Liver (tissue), 9 donors: Measurements from ENCODE around the gene TPST2. TPM values are rescaled to one million over a fixed set of nuclear protein-coding genes. Genes with fewer than 3 reads are reported as not detected.

Source experiments
- DNase-seq: peaks from one replicate; pipeline ENCODE4 v3.0.0-alpha.2; 2017; ENCODE audit warnings: low spot score
- H3K27ac ChIP-seq, 2 donors: one replicate each; pipeline ENCODE4 v1.7.0; 2013; ENCODE audit warnings: inconsistent platforms in 2 of 2, low read length in 2 of 2, control low read depth in 1 of 2, low read depth in 1 of 2, mild to moderate bottlenecking in 1 of 2
- H3K27me3 ChIP-seq, 4 donors: one replicate each; pipeline versions ENCODE4 v1.6.1 to v1.7.0; 2013; ENCODE audit warnings: low read length in 3 of 4, inconsistent platforms in 1 of 4, mild to moderate bottlenecking in 1 of 4, moderate library complexity in 1 of 4; ENCODE audit not compliant: control insufficient read depth in 4 of 4, insufficient read depth in 4 of 4
- H3K36me3 ChIP-seq, 4 donors: one replicate each; pipeline versions ENCODE4 v1.6.1 to v1.7.0; 2013; ENCODE audit warnings: low read length in 3 of 4, mild to moderate bottlenecking in 3 of 4, low read depth in 1 of 4, moderate library complexity in 1 of 4; ENCODE audit not compliant: control insufficient read depth in 4 of 4, insufficient read depth in 3 of 4
- H3K4me1 ChIP-seq, 4 donors: one replicate each; pipeline versions ENCODE4 v1.6.1 to v1.7.0; 2013; ENCODE audit warnings: low read length in 3 of 4, mild to moderate bottlenecking in 3 of 4, moderate library complexity in 1 of 4; ENCODE audit not compliant: control insufficient read depth in 4 of 4, insufficient read depth in 4 of 4
- H3K4me3 ChIP-seq, 3 donors: one replicate each; pipeline versions ENCODE4 v1.6.1 to v1.7.0; 2013; ENCODE audit warnings: low read length in 3 of 3, control low read depth in 1 of 3, low read depth in 1 of 3, mild to moderate bottlenecking in 1 of 3
- H3K9ac ChIP-seq, 2 donors: one replicate each; pipeline ENCODE4 v1.7.0; 2013; ENCODE audit warnings: low read length in 2 of 2, mild to moderate bottlenecking in 2 of 2, moderate library complexity in 2 of 2, control low read depth in 1 of 2, low read depth in 1 of 2
- H3K9me3 ChIP-seq, 4 donors: one replicate each; pipeline versions ENCODE4 v1.6.1 to v1.7.0; 2013; ENCODE audit warnings: low read length in 3 of 4; ENCODE audit not compliant: control insufficient read depth in 4 of 4
- EGR1 ChIP-seq, 2 donors: IDR thresholded peaks; 2 replicates each; pipeline ENCODE4 v1.6.1; 2016 to 2018; ENCODE audit warnings: antibody characterized with exemption in 2 of 2, low read depth in 2 of 2
- FOXA1 ChIP-seq: IDR thresholded peaks from 2 replicates; pipeline ENCODE4 v1.6.1; 2016; ENCODE audit warnings: antibody characterized with exemption
- FOXA2 ChIP-seq: IDR thresholded peaks from 2 replicates; pipeline ENCODE4 v1.6.1; 2016; ENCODE audit warnings: antibody characterized with exemption
- GABPA ChIP-seq, 2 donors: IDR thresholded peaks in 1 of 2; conservative IDR thresholded peaks in 1 of 2; 2 replicates each; pipeline ENCODE4 v1.6.1; 2016; ENCODE audit warnings: antibody characterized with exemption in 2 of 2, mild to moderate bottlenecking in 1 of 2, moderate library complexity in 1 of 2
- HNF4A ChIP-seq, 2 donors: conservative IDR thresholded peaks; 2 replicates each; pipeline ENCODE4 v1.6.1; 2016; ENCODE audit warnings: antibody characterized with exemption in 2 of 2, mild to moderate bottlenecking in 2 of 2
- HNF4G ChIP-seq: IDR thresholded peaks from 2 replicates; pipeline ENCODE4 v1.6.1; 2016; ENCODE audit warnings: antibody characterized with exemption
- JUND ChIP-seq, 2 donors: IDR thresholded peaks; 2 replicates each; pipeline ENCODE4 v1.6.1; 2016; ENCODE audit warnings: antibody characterized with exemption in 2 of 2
- NR2F2 ChIP-seq: IDR thresholded peaks from 2 replicates; pipeline ENCODE4 v1.6.1; 2016; ENCODE audit warnings: antibody characterized with exemption
- RAD21 ChIP-seq, 2 donors: IDR thresholded peaks; 2 replicates each; pipeline ENCODE4 v1.6.1; 2016; ENCODE audit warnings: antibody characterized with exemption in 2 of 2, mild to moderate bottlenecking in 2 of 2
- RXRA ChIP-seq, 2 donors: IDR thresholded peaks; 2 replicates each; pipeline ENCODE4 v1.6.1; 2017 to 2018; ENCODE audit warnings: antibody characterized with exemption in 2 of 2, mild to moderate bottlenecking in 1 of 2
- SP1 ChIP-seq: IDR thresholded peaks from 2 replicates; pipeline ENCODE4 v1.6.1; 2018; ENCODE audit warnings: antibody characterized with exemption, mild to moderate bottlenecking
- TAF1 ChIP-seq: conservative IDR thresholded peaks from 2 replicates; pipeline ENCODE4 v1.6.1; 2016; ENCODE audit warnings: antibody characterized with exemption, mild to moderate bottlenecking
- YY1 ChIP-seq: IDR thresholded peaks from 2 replicates; pipeline ENCODE4 v1.6.1; 2016; ENCODE audit warnings: antibody characterized with exemption, mild to moderate bottlenecking
- WGBS: extraction: QIAGEN DNeasy Blood & Tissue Kit; methylation state at CpG from one replicate; pipeline ENCODE4 v1.1.7; 2013; 5-methylcytosine and 5-hydroxymethylcytosine counted together
- polyA plus RNA-seq, 2 donors: library from polyadenylated mRNA; stranded (reverse) in 1 of 2; unstranded in 1 of 2; fragments of 200-250 nt in 1 of 2; fragments of >200 nt in 1 of 2; fragmentation: Nextera tagmentation in 1 of 2; extraction: Ambion mirVana in 1 of 2; gene quantifications; one replicate each; pipeline versions ENCODE4 v1.2.1 to v1.2.3, GENCODE V29; 2013 to 2015
- total RNA-seq, 2 donors: library from RNA; depleted of rRNA; stranded (reverse); fragments of >200 nt; gene quantifications; one replicate each; pipeline ENCODE4 v1.2.3, GENCODE V29; 2014
- TF ChIP-seq, protein P1 (sequence below): fragments of 150-350 bp; IDR thresholded peaks from 2 replicates; pipeline ENCODE4 v1.5.1; 2017; ENCODE audit warnings: improper control_type of control experiment, low read depth, low read length; ENCODE audit not compliant: missing input control
- TF ChIP-seq, protein P2 (sequence below): IDR thresholded peaks from 2 replicates; pipeline ENCODE4 v1.6.1; 2016; ENCODE audit warnings: antibody characterized with exemption
- TF ChIP-seq, protein P3 (sequence below): IDR thresholded peaks from 2 replicates; pipeline ENCODE4 v1.6.1; 2016; ENCODE audit warnings: antibody characterized with exemption
- TF ChIP-seq, protein P4 (sequence below): IDR thresholded peaks from 2 replicates; pipeline ENCODE4 v1.6.1; 2016; ENCODE audit warnings: antibody characterized with exemption, mild to moderate bottlenecking
- TF ChIP-seq, protein P5 (sequence below): IDR thresholded peaks from 2 replicates; pipeline ENCODE4 v1.6.1; 2016; ENCODE audit warnings: antibody characterized with exemption
- donor health status: healthy.
- donor health status: healthy.
- donor health status: healthy.
- donor health status: healthy.
- donor health status: healthy.

The TPST2 gene
- total and polyA plus RNA-seq, 4 donors: 33.3 to 109 (median 69.7) TPM

DNA sequence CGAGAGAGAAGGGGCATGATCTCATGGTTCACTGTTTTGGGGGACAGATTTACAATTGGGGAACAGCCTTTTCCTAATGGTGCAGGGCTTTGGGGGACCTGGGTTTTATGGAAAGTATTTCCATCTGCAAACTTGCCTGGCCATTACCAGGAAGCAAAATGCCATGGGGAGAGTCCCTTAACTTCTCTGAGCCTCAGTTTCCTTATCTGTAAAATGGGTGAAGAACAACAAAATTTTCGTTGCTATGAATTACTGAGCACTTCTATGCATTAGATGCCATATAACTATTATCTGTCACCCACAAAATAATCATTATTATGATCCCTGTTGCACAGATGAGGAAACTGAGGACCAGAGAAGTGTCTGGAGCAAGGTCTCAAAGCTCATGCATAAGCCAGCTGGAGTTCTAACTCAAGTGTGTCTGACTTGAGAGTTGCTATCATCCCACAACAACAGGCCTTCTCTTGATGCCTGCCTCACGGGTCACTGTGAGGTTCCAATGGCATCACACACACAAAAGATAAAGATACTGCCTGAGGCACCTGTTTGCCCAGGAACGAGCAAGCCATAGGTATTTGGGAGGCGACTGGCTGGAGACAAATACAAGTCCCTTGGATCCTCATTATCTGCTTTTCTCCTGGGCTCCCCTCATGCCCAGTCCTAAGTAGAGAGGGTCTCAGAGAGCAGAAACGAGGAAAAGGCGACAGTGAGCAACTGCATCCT is 15.8 kb downstream of the TPST2 start:
- TF ChIP-seq GABPA (IDR thresholded peaks at IDR 0.05 in 1 of 2, conservative IDR thresholded peaks at IDR 0.05 in 1 of 2) (no peak), FOXA1 (no peak), RXRA (IDR thresholded peaks at IDR 0.05) (no peak), TAF1 (no peak), YY1 (no peak), RAD21 (IDR thresholded peaks at IDR 0.05) (no peak), EGR1 (IDR thresholded peaks at IDR 0.05; ENCODE audit: low read depth in 2 of 2) (no peak), JUND (IDR thresholded peaks at IDR 0.05) (no peak)
- TF ChIP-seq, protein P1, sequence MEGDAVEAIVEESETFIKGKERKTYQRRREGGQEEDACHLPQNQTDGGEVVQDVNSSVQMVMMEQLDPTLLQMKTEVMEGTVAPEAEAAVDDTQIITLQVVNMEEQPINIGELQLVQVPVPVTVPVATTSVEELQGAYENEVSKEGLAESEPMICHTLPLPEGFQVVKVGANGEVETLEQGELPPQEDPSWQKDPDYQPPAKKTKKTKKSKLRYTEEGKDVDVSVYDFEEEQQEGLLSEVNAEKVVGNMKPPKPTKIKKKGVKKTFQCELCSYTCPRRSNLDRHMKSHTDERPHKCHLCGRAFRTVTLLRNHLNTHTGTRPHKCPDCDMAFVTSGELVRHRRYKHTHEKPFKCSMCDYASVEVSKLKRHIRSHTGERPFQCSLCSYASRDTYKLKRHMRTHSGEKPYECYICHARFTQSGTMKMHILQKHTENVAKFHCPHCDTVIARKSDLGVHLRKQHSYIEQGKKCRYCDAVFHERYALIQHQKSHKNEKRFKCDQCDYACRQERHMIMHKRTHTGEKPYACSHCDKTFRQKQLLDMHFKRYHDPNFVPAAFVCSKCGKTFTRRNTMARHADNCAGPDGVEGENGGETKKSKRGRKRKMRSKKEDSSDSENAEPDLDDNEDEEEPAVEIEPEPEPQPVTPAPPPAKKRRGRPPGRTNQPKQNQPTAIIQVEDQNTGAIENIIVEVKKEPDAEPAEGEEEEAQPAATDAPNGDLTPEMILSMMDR: no peak
- TF ChIP-seq, protein P2, sequence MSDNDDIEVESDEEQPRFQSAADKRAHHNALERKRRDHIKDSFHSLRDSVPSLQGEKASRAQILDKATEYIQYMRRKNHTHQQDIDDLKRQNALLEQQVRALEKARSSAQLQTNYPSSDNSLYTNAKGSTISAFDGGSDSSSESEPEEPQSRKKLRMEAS: no peak
- H3K27me3 ChIP-seq: no peaks in the 10 kb centered on the region
- peaks cover 0 to 4% (median 0%) of the 10 kb centered on the region in 4 donors for H3K36me3 ChIP-seq
- no peak for DNase-seq
- no peak overlapping the region for H3K27ac ChIP-seq
- no peaks in the 10 kb centered on the region for H3K9me3 ChIP-seq
- WGBS: 87% methylated on average over 7 of the region's 7 CpGs
- H3K4me1 ChIP-seq: peaks cover 2 to 36% (median 19%) of the 10 kb centered on the region in 4 donors
- no peak overlapping the region for H3K9ac ChIP-seq
- no peak overlapping the region for H3K4me3 ChIP-seq

DNA sequence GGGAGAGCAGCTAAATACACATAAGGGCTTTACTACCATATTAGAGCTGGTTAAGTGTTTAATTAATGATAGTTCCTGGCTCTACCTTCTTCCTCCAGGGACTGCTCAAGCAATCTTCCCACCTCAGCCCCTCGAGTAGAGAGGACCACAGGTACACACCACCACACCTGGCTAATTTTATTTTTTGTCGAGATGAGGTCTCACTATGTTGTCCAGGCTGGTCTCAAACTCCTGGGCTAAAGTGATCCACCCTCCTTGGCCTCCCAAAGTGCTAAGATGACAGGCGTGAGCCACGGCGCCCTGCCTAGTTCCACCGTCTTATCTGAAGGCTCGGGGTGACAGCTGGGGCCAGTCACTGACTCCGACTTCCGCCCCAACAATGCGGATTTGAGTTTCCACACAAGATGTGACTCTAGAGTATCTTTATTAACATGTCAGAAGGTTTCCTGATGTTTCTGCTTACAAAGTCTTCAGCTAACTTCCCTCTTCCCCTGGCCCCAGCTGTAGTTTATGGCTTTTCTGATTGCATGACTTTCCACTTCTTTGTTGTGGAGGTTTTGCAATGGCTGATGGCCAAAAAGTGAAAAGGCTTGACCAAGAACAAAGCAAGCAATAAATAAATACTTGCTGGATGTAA is 16.8 kb downstream of the TPST2 start:
- 75% methylated on average over 10 of the region's 10 CpGs for WGBS
- Histone ChIP-seq H3K27me3 (no peaks in the 10 kb centered on the region), H3K36me3 (peaks cover 0 to 2% (median 0%) of the 10 kb centered on the region in 4 donors), H3K4me3 (no peak overlapping the region), H3K4me1 (peaks cover 2 to 40% (median 23%) of the 10 kb centered on the region in 4 donors), H3K27ac (peak overlapping the region; percentile 10 to 20), H3K9ac (no peak overlapping the region), H3K9me3 (no peaks in the 10 kb centered on the region)
- DNase-seq: peak; percentile 75
- TF ChIP-seq, protein P3, sequence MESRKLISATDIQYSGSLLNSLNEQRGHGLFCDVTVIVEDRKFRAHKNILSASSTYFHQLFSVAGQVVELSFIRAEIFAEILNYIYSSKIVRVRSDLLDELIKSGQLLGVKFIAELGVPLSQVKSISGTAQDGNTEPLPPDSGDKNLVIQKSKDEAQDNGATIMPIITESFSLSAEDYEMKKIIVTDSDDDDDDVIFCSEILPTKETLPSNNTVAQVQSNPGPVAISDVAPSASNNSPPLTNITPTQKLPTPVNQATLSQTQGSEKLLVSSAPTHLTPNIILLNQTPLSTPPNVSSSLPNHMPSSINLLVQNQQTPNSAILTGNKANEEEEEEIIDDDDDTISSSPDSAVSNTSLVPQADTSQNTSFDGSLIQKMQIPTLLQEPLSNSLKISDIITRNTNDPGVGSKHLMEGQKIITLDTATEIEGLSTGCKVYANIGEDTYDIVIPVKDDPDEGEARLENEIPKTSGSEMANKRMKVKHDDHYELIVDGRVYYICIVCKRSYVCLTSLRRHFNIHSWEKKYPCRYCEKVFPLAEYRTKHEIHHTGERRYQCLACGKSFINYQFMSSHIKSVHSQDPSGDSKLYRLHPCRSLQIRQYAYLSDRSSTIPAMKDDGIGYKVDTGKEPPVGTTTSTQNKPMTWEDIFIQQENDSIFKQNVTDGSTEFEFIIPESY: no peak
- TF ChIP-seq, protein P4, sequence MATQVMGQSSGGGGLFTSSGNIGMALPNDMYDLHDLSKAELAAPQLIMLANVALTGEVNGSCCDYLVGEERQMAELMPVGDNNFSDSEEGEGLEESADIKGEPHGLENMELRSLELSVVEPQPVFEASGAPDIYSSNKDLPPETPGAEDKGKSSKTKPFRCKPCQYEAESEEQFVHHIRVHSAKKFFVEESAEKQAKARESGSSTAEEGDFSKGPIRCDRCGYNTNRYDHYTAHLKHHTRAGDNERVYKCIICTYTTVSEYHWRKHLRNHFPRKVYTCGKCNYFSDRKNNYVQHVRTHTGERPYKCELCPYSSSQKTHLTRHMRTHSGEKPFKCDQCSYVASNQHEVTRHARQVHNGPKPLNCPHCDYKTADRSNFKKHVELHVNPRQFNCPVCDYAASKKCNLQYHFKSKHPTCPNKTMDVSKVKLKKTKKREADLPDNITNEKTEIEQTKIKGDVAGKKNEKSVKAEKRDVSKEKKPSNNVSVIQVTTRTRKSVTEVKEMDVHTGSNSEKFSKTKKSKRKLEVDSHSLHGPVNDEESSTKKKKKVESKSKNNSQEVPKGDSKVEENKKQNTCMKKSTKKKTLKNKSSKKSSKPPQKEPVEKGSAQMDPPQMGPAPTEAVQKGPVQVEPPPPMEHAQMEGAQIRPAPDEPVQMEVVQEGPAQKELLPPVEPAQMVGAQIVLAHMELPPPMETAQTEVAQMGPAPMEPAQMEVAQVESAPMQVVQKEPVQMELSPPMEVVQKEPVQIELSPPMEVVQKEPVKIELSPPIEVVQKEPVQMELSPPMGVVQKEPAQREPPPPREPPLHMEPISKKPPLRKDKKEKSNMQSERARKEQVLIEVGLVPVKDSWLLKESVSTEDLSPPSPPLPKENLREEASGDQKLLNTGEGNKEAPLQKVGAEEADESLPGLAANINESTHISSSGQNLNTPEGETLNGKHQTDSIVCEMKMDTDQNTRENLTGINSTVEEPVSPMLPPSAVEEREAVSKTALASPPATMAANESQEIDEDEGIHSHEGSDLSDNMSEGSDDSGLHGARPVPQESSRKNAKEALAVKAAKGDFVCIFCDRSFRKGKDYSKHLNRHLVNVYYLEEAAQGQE: no peak
- no peak for TF ChIP-seq GABPA (IDR thresholded peaks at IDR 0.05 in 1 of 2, conservative IDR thresholded peaks at IDR 0.05 in 1 of 2)
- TF ChIP-seq TAF1: no peak
- TF ChIP-seq HNF4G: no peak
- TF ChIP-seq SP1: peak; percentile 26
- TF ChIP-seq EGR1 (IDR thresholded peaks at IDR 0.05; ENCODE audit: low read depth in 2 of 2): no peak
- TF ChIP-seq, protein P2: peak; percentile 22
- TF ChIP-seq RXRA (IDR thresholded peaks at IDR 0.05): no peak
- TF ChIP-seq HNF4A (conservative IDR thresholded peaks at IDR 0.05): no peak
- peak in 1 of 2 donors; percentile 31 for TF ChIP-seq RAD21 (IDR thresholded peaks at IDR 0.05)
- TF ChIP-seq, protein P1: no peak
- TF ChIP-seq NR2F2: peak; percentile 83
- no peak for TF ChIP-seq FOXA1
- TF ChIP-seq, protein P5, sequence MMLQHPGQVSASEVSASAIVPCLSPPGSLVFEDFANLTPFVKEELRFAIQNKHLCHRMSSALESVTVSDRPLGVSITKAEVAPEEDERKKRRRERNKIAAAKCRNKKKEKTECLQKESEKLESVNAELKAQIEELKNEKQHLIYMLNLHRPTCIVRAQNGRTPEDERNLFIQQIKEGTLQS: no peak
- no peak for TF ChIP-seq YY1
- TF ChIP-seq JUND (IDR thresholded peaks at IDR 0.05): no peak
- no peak for TF ChIP-seq FOXA2
